HG02840 (cell line): Measurements from ENCODE around the gene SIPA1L2.
"Not testable (repeated sequence)": the region's sequence is repeated elsewhere in the genome, so short reads cannot be mapped to it uniquely, and the experiment has no call there.

Source experiments
- ATAC-seq: cut with Tn5 transposase; IDR thresholded peaks from one replicate; pipeline ENCODE4 v1.9.1; 2021; ENCODE audit warnings: mild to moderate bottlenecking, moderate library complexity, moderate number of reproducible peaks; ENCODE audit not compliant: unreplicated experiment, low FRiP score

Gene SIPA1L2

DNA sequence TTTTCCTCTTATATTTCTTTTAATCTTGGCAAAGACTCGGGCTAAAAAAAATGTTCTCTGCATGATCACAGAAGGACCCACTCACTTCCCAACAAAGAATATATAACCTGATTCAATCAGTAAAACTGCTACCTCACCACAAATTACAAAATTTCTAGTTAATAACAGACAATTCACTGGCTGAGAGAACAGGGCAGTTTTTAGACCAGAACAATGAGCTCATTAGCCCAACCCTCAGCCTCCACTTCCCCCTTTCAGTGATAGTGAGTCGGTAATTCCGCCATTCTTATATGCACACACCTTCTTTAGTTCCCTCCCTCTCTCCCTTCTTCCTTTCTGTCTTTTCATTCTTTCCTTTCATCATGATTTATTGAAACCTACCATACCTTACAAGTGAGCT, 8.9 kb downstream of the SIPA1L2 start:
- ATAC-seq: no peak

DNA sequence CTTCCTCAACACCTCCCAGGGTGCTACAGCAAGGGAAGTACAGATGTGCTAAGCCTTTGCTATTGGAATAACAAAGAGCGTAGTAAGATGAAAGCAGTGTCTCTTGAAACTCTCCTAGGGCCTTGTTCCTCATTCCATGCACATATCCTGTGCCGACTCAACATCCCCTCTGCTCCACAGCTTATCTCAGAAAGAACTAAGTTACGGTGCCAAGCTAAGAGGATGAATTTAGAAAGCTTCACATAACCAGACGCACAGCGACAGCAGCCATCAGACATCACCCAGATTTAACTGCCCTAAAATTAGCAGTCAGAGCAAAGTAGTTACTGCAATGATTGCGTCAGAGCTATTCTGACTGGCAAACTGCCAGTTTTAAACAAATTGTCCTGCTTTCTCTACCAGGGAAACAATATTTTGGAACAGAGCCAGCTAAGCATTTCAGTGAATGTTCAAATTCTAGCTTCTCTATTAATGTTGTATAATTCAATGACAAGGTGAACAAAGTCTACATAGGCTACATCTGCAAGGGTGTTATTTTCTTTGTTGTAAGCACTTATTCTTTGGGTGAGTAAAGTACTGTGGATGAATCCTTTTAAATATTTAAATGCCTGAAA, 9.5 kb downstream of the SIPA1L2 start:
- no peak for ATAC-seq

DNA sequence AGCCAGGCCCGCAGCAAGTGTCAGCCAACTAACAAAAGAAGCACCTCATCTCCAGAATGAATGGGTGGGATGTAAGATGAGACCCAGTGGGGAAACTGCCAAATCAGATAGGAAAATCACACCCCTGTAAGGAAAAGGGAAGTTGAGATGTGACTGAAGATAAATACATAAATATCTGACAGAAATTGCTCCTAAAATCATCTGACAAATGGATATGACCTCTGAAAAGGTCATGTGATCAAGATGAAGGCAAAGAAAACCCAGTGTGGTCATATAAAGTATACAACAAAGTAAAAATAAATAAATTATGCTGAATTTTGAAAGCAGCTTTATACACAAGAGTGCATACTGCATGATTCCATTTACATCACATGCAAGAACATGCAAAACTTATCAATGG, 12.7 kb downstream of the SIPA1L2 start:
- ATAC-seq: no peak

DNA sequence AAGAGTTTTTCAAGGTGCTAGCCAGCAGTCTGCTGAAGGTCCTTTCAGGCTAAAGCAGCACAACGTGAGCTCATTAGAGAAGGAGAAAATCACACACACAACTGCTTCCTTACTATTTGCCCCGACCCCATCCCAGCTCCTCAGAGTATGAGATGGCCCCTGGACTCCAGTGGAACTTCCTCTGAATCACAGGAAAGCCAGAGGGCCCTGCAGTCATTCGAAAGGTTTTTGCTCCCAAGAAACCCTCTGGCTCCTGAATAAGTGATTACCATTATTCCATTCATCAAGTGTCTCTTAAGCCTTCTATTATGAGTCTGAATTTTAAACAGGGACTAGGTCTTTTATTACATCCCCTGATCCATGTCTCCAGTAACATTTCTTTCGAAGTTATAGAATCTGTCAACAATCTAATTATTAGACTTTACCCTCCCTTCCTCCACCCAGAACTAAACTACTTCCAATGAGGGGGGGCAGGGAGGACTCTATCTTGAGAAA, 14.6 kb downstream of the SIPA1L2 start:
- ATAC-seq: no peak

DNA sequence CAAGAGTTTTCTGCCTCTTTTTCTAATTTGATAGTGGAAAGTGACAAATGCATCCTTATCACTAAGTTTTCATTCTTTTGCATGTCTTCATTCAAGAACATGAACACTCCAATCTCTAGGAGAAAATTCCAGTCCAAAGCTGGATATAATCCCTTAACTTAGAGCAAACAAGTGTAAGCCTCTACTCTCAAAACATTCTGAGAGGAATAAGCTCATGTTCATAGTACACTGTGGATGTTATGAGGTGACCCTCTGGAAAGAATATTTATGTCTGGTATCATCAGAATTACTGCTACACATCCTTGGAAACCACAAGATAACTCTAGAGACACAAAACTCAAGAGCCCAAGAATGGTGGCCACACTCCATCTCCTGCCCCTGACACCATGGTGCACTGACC, 15.1 kb downstream of the SIPA1L2 start:
- no peak for ATAC-seq

DNA sequence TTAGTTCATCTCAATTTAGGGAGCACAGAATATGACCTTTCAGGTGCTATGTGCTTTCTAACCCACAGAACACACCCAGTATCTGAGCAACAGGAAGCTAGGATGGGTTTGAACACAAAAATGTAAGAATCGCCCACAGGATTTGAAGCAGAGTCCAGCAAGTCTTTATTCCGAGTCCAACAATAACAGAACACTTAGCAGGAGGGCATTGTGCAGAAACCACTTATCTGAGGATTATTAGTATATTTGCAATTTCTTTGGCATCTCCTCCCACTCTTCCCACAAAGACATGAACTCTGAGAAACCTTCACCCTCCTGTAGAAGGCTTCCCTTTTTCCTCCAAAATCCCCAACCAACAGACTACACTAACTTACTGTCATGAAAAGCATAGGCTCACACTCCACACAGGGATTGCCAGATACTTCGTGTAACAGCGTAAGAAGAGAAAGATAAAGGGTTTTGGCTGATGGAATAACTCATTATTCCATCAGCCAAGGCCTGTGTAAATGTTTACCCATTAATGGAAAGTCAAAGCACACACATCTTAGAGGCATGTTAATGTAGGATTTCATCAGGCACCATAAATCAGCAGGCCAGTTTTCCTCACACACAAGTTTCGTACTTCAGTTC, 16.1 kb downstream of the SIPA1L2 start:
- no peak for ATAC-seq

DNA sequence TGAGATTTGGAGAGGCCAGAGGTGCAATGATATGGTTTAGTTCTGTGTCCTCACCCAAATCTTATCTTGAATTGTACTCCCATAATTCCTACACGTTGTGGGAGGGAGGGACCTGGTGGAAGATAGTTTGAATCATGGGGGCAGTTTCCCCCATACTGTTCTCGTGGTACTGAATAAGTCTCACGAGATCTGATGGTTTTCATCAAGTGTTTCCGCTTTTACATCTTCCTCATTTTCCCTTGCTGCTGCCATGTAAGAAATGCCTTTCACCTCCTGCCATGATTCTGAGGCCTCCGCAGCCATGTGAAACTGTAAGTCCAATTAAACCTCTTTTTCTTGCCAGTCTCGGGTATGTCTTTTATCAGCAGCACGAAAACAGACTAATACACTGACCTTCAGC, 17.1 kb downstream of the SIPA1L2 start:
- ATAC-seq: not testable (repeated sequence)

DNA sequence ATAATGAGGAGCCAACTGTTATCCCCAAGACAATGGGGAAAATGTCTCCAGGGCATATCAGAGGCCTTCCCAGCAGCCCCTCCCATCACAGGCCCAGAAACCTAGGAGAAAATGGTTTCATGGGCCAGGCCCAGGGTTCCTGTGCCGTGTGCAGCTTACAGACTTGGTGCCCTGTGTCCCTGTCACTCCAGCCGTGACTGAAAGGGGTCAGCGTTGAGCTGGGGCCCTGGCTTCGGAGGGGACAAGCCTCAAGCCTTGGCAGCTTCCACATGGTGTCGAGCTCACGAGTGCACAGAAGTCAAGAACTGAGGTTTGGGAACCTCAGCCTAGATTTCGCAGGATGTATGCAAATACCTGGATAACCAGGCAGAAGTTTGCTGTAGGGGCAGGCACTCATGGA, 18.1 kb downstream of the SIPA1L2 start:
- ATAC-seq: no peak

DNA sequence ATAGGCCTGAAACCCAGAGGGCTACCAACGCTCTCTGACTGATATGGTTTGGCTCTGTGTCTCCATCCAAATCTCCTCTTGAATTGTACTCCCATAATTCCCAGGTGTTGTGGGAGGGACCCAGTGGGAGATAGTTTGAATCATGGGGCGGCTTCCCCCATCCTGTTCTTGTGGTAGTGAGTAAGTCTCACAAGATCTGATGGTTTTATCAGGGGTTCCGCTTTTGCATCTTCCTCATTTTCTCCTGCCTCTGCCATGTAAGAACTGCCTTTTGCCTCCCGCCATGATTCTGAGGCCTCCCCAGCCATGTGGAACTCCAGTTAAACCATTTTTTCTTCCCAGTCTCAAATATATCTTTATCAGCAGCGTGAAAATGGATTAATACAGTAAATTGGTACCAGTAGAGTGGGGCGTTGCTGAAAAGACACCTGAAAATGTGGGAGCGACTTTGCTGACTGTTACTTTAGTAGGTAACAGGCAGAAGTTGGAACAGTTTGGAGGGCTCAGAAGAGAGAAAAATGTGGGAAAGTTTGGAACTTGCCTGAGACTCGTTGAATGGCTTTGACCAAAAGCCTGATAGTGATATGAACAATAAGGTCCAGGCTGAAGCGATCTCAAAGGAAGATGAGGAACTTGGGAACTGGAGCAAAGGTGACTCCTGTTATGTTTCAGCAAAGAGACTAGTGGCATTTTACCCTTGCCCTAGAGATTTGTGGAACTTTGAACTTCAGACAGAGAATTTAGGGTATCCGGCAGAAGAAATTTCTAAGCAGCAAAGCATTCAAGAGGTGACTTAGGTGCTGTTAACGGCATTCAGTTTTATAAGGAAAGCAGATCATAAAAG, 18.8 kb downstream of the SIPA1L2 start:
- ATAC-seq: not testable (repeated sequence)

DNA sequence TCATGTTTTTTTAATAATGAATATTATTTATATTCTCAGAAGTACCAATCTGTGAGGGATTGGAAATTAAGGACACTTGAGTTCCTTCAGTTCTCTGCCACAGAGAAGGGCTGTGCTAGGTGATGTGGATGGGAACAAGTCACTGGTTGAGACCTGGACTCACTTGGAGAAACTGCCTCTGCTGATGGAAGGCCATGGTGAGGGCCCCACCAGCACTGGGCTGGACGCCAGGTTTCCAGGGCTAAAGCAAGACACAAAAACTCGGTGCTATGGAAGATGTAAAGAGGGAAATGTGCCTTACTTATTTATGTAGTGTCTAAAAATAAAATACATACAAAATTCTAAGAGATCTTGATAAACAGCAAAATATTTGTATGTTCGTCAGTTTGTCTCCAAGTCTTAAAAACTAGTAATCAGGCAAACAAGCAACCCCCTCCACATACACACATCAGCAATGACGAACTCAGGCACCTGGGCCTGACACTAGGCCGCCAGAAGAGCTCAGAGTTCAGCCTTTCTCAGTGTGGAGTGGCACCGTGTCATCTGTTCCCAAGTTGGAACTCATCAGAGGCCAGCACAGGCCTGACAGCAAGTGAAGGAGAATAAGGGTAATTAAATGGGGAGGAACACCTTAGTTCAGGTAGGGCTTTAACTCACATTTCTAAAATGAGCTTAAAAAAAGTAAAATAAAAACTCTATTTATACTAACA, 19.6 kb downstream of the SIPA1L2 start:
- ATAC-seq: no peak

DNA sequence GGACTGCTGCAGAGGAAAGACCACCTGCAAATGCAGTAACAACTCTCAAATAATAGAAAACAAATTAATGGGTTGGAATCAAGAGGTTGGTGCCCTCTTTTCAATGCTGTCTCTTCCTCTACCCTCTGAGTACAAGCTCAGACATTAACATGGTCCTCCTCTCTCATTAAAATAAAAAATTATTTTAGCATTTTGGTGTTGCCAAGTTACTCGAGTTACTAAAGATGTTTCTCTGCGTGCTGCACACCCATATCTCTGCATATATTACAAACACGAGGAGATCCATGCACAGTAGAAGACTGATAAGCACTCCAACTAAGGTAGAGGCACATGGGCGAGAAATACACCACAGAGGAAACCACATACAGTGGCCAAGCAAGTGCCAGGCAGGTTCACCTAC, 21.5 kb downstream of the SIPA1L2 start:
- ATAC-seq: no peak

DNA sequence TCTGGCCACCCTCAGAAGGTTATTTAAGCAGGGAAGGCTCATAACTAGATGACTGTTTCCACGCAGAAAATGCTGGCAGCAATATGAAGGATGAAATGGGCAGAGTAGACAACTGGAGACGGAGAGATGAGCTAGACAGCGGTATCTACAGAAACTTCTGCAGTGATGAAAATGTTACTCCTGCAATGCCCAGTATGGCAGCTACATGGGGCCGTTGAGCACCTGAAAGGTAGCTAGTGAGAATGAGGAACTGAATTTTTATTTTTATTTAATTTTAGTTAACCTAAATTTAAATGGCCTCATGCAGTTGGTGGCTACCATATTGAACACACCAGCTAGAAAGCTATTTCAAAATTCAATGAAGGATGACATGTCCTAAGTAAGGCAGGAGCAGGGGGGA, 27.3 kb downstream of the SIPA1L2 start:
- ATAC-seq: no peak

DNA sequence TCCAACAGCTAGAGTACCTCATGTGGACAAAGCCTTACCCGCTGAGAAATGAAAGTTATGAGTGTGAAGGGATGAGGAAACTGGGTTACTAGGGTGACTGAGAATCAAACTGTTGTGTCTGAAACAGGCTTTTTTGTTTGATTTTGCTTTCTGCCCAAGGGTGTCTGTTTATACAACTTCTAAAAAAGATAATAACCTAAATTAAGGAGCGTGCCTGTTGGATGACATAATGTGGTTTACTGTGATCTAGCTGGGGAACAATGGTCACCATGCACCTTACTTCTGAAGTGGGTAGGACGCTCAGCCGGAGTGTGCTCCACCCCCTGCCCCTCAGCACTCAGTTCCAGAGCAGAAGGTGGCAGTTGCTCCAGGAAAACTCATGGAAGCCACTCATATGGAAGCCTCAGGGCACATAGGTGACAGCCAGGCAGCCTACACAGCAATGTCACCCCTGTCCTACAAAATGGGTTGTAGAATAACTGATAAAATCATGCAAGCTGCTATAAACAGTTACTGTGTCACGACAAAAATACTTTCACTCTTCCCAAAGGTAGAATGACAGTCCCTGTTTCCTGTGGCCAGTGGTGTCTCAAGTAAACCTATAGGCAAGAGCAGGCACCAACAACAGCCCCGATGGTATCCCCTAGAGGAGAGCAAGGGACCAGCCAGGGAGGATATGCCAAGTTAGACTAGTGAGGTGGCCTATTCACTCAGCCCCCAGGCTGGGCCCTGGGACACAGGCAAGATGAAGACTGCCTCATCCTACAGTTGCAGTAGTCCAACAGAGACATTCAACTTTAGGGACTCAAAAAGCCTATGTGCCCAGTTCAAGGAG, 29.3 kb downstream of the SIPA1L2 start:
- no peak for ATAC-seq

DNA sequence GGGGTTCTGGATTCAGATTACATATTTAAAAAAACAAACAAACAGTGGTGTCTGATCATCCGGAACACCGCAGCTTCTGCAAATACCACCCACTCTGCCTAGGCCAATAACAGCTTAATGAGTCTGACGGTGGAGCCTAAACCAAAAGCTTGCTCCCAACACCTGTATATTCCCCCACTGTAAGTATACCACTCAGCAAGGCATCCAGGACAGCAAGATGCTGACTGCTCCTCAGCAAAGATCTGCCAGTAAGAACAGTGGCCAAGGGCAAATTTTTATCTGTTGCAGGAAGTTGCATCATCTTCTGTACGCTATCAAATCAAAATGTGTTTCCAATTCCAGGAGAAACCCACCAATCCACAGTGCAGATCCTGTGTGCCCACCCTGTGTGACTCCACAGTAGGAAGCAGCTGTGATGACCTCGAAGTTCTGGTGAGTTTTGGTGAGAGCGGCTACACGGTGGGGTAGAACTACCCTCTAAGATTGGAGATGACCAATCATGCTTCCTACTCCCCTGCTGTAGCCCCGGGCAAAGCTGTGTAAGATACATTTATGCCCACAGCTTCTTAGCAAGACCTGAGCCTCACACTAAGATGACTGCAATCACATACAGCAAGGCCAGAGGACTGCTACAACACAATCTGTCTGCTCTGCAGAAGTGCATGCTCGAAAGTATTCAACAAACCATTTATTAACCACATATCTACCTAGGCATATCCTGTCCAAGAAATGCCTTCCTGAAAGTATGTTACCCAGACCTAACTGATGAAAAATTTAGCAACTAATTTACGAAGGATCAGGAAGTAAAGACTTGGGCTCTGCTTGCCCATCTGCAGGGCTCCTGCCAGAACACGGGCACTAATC, 30.5 kb downstream of the SIPA1L2 start:
- ATAC-seq: peak; percentile 44

DNA sequence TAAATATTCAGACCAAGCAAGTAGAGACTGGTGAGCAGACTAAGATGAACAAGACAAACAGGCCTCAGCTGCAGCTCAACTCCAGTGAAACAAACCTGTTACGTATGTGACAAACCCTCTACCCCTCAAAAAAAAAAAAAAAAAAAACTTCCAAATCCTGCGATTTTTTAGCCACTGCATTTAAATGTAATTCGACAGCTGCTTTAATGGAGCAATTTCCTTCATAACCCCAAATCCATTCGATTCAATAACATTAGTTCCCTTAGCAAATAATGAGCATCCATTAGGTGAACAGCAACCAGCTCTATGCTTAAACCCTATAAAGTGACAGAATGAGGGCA, 31.1 kb downstream of the SIPA1L2 start:
- no peak for ATAC-seq

DNA sequence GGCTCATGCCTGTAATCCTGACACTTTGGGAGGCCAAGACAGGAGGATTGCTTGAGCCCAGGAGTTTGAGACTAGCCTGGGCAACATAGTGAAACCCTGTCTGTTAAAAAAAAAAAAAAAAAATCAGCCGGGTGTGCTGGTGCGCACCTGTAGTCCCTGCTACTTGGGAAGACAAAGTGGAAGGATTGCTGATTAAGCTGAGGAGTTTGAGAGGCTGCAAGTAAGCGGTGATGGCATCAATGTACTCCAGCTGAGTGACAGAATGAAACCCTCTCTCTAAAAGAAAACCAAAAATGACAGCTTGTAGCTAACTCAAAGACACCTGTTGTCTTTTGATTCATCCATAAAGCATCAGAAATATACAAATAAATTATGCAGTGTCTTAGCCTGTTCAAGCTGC, 31.8 kb downstream of the SIPA1L2 start:
- ATAC-seq: peak; percentile 5

DNA sequence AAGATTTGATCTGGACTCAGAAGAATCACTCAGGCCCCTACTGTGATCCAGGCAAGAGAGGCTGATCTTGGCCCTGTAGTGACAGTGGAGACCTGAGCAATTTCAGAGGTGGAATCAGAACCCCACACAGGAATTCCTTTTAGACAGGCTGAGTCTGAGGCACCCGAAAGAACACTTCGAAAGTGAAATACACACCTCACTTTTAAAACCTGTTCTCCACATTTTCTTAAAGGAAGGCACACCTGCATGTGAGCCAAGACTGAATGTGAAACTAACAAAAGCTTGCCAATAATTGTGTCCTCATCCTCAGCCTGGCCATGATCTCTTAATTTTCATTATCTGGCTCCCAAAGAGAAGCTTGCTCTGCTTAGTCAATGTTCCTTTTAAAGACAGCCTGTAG, 32.2 kb downstream of the SIPA1L2 start:
- ATAC-seq: peak; percentile 36

DNA sequence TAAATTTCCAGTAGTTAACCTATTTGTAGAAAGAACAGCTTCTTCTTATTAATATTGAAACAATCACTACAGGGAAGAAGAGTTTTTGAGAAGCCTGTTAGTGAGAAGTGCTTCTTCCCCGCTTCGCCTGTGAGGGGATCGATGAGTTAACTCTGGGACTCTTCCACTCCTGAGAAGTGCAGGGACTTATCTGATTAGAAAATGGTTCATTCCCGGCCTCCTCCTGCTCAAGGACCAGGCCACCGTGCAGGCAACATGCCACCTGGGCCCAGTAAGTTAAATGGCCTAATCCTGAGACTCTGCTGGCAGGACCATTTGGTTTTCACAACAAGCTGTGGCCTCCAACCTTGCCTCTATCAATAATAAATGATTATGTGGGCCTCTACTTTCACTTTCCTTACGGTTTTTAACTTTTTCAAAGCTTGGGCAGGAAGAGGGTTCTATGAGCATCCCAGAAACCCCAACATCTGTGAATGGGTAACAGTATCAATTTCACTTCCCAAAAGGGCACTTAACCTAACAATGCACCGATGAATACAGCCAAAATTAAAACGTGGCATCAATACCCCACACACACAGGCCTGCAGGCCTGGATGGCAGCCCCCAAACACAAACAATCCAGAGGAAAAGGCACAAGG, 33.1 kb downstream of the SIPA1L2 start:
- no peak for ATAC-seq
